NCI-H1105 (cell line): ENCODE measurements around the gene COL7A1.
A peak's percentile ranks its signal among the peaks of the same experiment; 100 is the strongest.

Source experiments
- DNase-seq: peaks from one replicate; lab custom pipeline; 2025; lab: John Stamatoyannopoulos, UW

COL7A1 gene

GRCh38 chr3:48595075-48595525 lies at the start of gene COL7A1:
COL7A1 (minus strand) TSS chr3:48595329; CDS start chr3:48595159, 170 bp downstream.
- no peak for DNase-seq

- DNase-seq: no peak
These were observed 47.5 kb upstream of the COL7A1 start for GRCh38 chr3:48642605-48643004.

GRCh38 chr3:48641396-48641795 lies 46.3 kb upstream of the COL7A1 start:
- DNase-seq: no peak

- DNase-seq: no peak
These were observed 44.9 kb upstream of the COL7A1 start for GRCh38 chr3:48639944-48640606.

- DNase-seq: no peak
These were observed 42.2 kb upstream of the COL7A1 start for GRCh38 chr3:48637305-48637704.

- no peak for DNase-seq
These were observed 41.1 kb upstream of the COL7A1 start for GRCh38 chr3:48636149-48636655.

- peak; percentile 88 for DNase-seq
These were observed 40.3 kb upstream of the COL7A1 start, which contains the start of gene SLC26A6 for GRCh38 chr3:48635222-48636021. SLC26A6 (minus strand) TSS chr3:48635461; CDS start chr3:48635393, 68 bp downstream.

GRCh38 chr3:48634661-48635221 lies 39.6 kb upstream of the COL7A1 start:
- DNase-seq: no peak

GRCh38 chr3:48633743-48634142 lies 38.6 kb upstream of the COL7A1 start:
- no peak for DNase-seq

- DNase-seq: no peak
These were observed 38.1 kb upstream of the COL7A1 start for GRCh38 chr3:48633256-48633655.

- DNase-seq: no peak
These were observed 36.7 kb upstream of the COL7A1 start for GRCh38 chr3:48631516-48632448.

- DNase-seq: no peak
These were observed 35.7 kb upstream of the COL7A1 start for GRCh38 chr3:48630833-48631232.

GRCh38 chr3:48630407-48630806 lies 35.3 kb upstream of the COL7A1 start:
- no peak for DNase-seq

GRCh38 chr3:48629894-48630293 lies 34.8 kb upstream of the COL7A1 start:
- DNase-seq: no peak

- no peak for DNase-seq
These were observed 33.3 kb upstream of the COL7A1 start for GRCh38 chr3:48628277-48629017.

- DNase-seq: no peak
These were observed 30.5 kb upstream of the COL7A1 start for GRCh38 chr3:48625600-48625999.

GRCh38 chr3:48624767-48625166 lies 29.6 kb upstream of the COL7A1 start:
- no peak for DNase-seq

- no peak for DNase-seq
These were observed 28.9 kb upstream of the COL7A1 start for GRCh38 chr3:48623851-48624547.

GRCh38 chr3:48621461-48621869 lies 26.3 kb upstream of the COL7A1 start, which contains the start of gene TMEM89:
TMEM89 (minus strand) TSS chr3:48621769; CDS start chr3:48621756, 13 bp downstream.
- DNase-seq: no peak
